Upper lobe of right lung (tissue), 1 donor: ENCODE data around the gene CTNND1. TPM values are rescaled to one million over a fixed set of nuclear protein-coding genes. Genes with fewer than 3 reads are reported as not detected.

Experiments
- ATAC-seq: fragments of 200-7000 bp; cut with Tn5 transposase; one replicate; pipeline ENCODE4 v1.9.1; 2020; ENCODE audit warnings: mild to moderate bottlenecking, moderate library complexity
- DNase-seq: peaks from one replicate; pipeline ENCODE4 v3.0.0-alpha.2; 2020
- H3K27ac ChIP-seq: fragments of 200-600 bp; one replicate; pipeline ENCODE4 v1.8.0; 2022
- H3K27me3 ChIP-seq: fragments of 200-600 bp; one replicate; pipeline ENCODE4 v1.8.0; 2022; ENCODE audit warnings: mild to moderate bottlenecking
- H3K36me3 ChIP-seq: fragments of 200-600 bp; one replicate; pipeline ENCODE4 v1.8.0; 2022
- H3K4me1 ChIP-seq: fragments of 200-600 bp; one replicate; pipeline ENCODE4 v1.8.0; 2022
- H3K4me3 ChIP-seq: fragments of 200-600 bp; one replicate; pipeline ENCODE4 v1.8.0; 2022; ENCODE audit warnings: mild to moderate bottlenecking
- H3K9me3 ChIP-seq: fragments of 200-600 bp; one replicate; pipeline ENCODE4 v1.8.0; 2022
- CTCF ChIP-seq: fragments of 200-600 bp; IDR thresholded peaks from one replicate; pipeline ENCODE4 v1.8.0; 2022; ENCODE audit warnings: antibody characterized with exemption
- intact Hi-C: fragments of 100-400 bp; cut with DNase I; formaldehyde crosslinking; loops from one replicate; pipeline ENCODE4 v1.11.0; 2022
- total RNA-seq: library from RNA; stranded (reverse); fragmentation: NEBNext Ultra II Directional; extraction: Animal tissue kit (Norgen Biotek cat#: 25700); gene quantifications from one replicate; pipeline ENCODE4 v1.2.1, GENCODE V29; 2021
- donor health status: DM: no; HTN: yes; CAD: no; lungs with severe emphysema.

CTNND1 gene
- total RNA-seq, 1 donor from 2014 or later = 245 TPM

GRCh38 chr11:57778318-57779037, 16.9 kb downstream of the CTNND1 start:
- H3K27ac ChIP-seq = peak overlapping the region; percentile 89
- H3K9me3 ChIP-seq = no peaks in the 10 kb centered on the region
- peaks cover 95% of the 10 kb centered on the region for H3K4me1 ChIP-seq
- DNase-seq = peak; percentile 92
- H3K4me3 ChIP-seq = peak overlapping the region; percentile 14
- no peaks in the 10 kb centered on the region for H3K36me3 ChIP-seq
- peak; percentile 90 for ATAC-seq
- intact Hi-C loops = no loop called here
- no peaks in the 10 kb centered on the region for H3K27me3 ChIP-seq
- no peak for TF ChIP-seq CTCF

GRCh38 chr11:57779276-57779675, 17.7 kb downstream of the CTNND1 start:
- peak; percentile 17 for ATAC-seq
- no peak for TF ChIP-seq CTCF
- peaks cover 95% of the 10 kb centered on the region for H3K4me1 ChIP-seq

GRCh38 chr11:57781529-57781943, 19.9 kb downstream of the CTNND1 start:
- ATAC-seq (peak; percentile 89), DNase-seq (peak; percentile 78)
- H3K4me3 ChIP-seq = no peak overlapping the region
- H3K4me1 ChIP-seq = peaks cover 91% of the 10 kb centered on the region
- no peaks in the 10 kb centered on the region for H3K36me3 ChIP-seq
- H3K27me3 ChIP-seq = no peaks in the 10 kb centered on the region
- no peak for TF ChIP-seq CTCF
- H3K27ac ChIP-seq = peak overlapping the region; percentile 89
- intact Hi-C loops = no loop called here
- H3K9me3 ChIP-seq = no peaks in the 10 kb centered on the region

More at GRCh38 chr11:57779276-57779675, 17.7 kb downstream of the CTNND1 start:
- Histone ChIP-seq H3K9me3 (no peaks in the 10 kb centered on the region), H3K27me3 (no peaks in the 10 kb centered on the region), H3K36me3 (no peaks in the 10 kb centered on the region), H3K4me3 (peak overlapping the region; percentile 14), H3K27ac (peak overlapping the region; percentile 89)
- no peak for DNase-seq
- intact Hi-C loops = no loop called here

- no peak for ATAC-seq
- Histone ChIP-seq H3K27ac (no peak overlapping the region), H3K4me1 (peaks cover 89% of the 10 kb centered on the region)
Observed at GRCh38 chr11:57785072-57785471, 23.5 kb downstream of the CTNND1 start.

GRCh38 chr11:57786436-57786835, 24.8 kb downstream of the CTNND1 start:
- no peak for TF ChIP-seq CTCF
- Histone ChIP-seq H3K36me3 (no peaks in the 10 kb centered on the region), H3K9me3 (no peaks in the 10 kb centered on the region), H3K4me1 (peaks cover 87% of the 10 kb centered on the region), H3K4me3 (no peak overlapping the region), H3K27ac (peak overlapping the region; percentile 58), H3K27me3 (no peaks in the 10 kb centered on the region)
- no peak for DNase-seq
- no peak for ATAC-seq
- intact Hi-C loops = no loop called here

More at GRCh38 chr11:57785072-57785471, 23.5 kb downstream of the CTNND1 start:
- DNase-seq = no peak
- Histone ChIP-seq H3K4me3 (no peak overlapping the region), H3K9me3 (no peaks in the 10 kb centered on the region), H3K36me3 (no peaks in the 10 kb centered on the region), H3K27me3 (no peaks in the 10 kb centered on the region)
- intact Hi-C loops = no loop called here
- no peak for TF ChIP-seq CTCF
